ENCODE measurements around the gene RFWD3.
"Not testable (repeated sequence)": the region's sequence is repeated elsewhere in the genome, so short reads cannot be mapped to it uniquely, and the experiment has no call there.

Gene RFWD3

GRCh38 chr16:74666425-74667254, at the start of gene RFWD3:
RFWD3 (minus strand) TSS chr16:74666877; CDS start chr16:74661449, 5,428 bp downstream.
- DNase-seq: peak; percentile 99

DNA sequence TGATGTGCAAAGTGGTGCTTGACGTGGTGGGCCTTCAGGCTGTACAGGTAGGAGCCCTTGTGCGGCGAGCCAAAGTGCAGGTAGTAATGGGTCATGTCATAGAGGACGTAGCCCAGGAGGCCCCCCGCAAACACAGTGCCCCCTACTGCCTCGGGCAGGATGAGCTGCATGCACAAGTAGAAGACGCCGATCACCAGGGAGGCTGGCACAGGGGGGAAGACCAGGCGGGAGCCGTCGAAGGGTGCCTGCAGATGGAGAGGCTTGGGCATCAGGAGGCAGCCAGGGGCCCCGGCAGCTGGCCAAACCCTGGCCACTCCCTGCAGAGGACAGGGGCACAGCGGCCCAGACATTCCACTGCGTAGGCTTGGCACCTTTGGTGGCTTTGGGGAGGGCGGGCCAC, 49.7 kb upstream of the RFWD3 start:
- DNase-seq: no peak

GRCh38 chr16:74713876-74714275, 47.2 kb upstream of the RFWD3 start:
- no peak for DNase-seq

DNA sequence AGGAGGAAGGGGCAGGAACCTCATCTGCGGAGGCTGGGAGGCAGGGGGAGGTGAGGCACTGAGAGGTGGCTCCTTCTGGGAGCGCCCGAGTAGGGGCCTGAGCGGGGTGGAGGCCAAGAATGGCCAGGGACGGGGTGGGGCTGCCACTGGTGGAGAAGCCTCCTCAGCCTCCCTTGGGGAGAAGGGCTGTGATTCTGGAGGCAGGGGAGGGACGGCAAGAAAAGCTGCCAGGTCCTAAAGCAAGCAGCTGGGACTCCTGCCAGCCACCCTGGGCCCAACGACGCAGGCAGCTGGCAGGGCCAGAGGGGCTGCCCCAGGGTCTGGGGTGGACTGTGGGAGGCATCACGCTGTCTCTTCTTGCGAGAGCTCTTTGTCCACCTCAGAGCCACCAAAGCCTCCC, 46.6 kb upstream of the RFWD3 start:
- no peak for DNase-seq

GRCh38 chr16:74711938-74712337, 45.3 kb upstream of the RFWD3 start:
- DNase-seq: no peak

DNA sequence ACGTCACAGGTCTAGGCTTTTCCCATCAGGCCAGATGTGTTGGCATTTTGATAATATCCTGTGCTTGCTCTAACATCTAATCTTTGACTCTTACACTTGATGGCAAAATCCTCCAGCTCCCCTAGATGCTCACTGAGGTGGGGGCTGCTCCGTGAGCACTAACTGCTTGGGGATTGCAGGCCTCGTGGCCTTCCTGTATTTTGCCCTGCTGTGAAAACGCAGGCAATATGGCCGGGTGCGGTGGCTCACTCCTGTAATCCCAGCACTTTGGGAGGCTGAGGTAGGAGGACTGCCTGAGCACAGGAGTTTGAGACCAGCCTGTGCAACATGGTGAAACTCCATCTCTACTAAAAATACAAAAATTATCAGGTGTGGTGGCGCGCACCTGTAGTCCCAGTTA, 43.7 kb upstream of the RFWD3 start:
- no peak for DNase-seq

GRCh38 chr16:74709441-74709877, 42.8 kb upstream of the RFWD3 start:
- peak; percentile 63 to 66 for DNase-seq

GRCh38 chr16:74700438-74701225, 34.0 kb upstream of the RFWD3 start, which contains the start of gene MLKL:
MLKL (minus strand) TSS chr16:74700862; CDS start chr16:74695757, 5,105 bp downstream.
- peak; percentile 27 to 60 for DNase-seq

- DNase-seq: no peak
Measured at GRCh38 chr16:74700116-74700437, 33.4 kb upstream of the RFWD3 start.

DNA sequence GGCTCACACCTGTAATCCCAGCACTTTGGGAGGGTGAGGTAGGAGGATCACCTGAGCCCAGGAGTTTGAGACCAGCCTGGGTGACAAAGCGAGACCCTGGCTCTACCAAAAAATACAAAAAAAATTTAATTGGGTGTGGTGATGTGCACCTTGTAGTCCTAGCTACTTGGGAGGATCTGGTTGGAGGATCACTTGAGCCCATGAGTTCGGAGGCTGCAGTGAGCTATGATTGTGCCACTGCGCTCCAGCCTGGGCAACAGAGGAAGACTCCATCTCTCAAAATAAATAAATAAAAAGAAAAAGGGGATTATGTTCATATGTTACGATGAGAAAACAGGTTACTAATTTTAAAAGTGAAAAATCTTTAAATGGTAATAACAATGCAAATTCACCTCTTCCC, 33.0 kb upstream of the RFWD3 start:
- DNase-seq: no peak

- no peak for DNase-seq
Measured at GRCh38 chr16:74698222-74698621, 31.5 kb upstream of the RFWD3 start.

GRCh38 chr16:74695450-74696422, 29.1 kb upstream of the RFWD3 start:
- DNase-seq: peak; percentile 92 to 96

GRCh38 chr16:74691093-74691855, 24.6 kb upstream of the RFWD3 start:
- no peak for DNase-seq

DNA sequence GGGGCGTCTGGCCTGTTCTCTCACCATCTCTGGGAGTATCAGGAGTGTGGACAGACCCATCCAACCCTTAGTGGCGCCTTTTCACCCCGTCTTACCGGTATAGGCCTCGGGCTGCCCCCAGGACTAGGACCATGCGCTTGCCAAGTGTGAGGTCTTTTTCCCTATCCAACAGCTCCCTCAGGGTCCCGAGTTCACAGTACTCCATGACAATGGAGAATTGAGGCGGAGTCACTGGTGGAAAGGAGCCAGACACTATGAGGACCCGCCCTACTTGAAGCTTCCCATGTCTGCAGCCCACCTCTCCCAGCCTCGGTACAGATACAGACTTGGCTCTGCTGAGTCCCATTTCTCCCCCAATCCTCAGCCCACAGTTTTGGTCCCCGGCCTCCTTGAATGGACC, 15.9 kb upstream of the RFWD3 start:
- DNase-seq: no peak

DNA sequence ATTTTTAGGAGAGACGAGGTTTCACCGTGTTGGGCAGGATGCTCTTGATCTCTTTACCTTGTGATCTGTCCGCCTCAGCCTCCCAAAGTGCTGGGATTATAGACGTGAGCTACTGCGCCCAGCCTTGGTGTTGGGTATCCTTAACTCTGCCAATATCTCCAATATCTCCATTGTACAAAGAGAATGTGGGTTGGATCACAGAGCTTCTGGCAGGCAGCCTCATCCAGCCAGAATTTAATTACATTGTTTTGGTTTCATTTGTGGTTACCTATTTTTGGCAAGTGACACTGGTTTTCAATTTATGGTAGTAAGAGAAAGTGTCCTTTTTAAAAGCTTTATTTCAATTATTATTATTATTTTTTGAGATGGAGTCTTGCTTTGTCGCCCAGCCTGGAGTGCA, 14.0 kb upstream of the RFWD3 start:
- no peak for DNase-seq

DNA sequence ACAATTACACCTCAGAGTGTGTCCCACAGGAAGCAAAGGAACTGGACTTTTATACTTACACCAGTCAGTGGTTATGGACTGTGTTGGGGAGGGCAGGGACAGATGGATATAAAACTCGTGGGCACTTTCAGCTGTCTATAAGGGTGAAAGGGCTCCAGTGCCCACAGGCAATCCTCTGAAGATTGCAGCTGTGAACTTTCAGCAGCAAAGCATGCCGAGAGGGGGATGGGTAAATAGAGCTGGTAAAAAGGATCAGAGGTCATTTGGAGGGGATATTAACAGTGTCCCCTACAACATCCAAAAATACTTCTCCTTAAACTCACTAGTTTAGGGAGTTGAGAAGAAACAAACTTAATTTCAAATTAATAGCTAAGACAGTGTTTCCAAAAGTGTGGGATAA, 13.3 kb upstream of the RFWD3 start:
- DNase-seq: no peak

DNA sequence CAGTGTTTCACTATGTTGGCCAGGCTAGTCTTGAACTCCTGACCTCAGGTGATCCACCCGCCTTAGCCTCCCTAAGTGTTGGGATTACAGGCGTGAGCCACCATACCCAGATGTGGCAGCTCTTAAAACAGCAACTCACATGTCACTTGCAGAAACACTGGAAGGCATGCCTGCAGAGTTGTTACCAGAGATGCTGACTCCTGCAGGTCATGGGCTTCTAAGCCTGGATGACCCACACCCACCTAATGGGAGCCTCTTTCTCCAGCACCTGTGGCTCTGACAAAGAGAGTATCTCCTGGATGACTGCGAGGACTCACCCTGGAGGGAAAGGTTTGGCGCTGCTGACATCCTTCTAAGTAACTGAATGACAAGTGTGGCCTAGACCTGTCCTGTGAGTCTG, 11.2 kb upstream of the RFWD3 start:
- no peak for DNase-seq

- DNase-seq: no peak
Measured at GRCh38 chr16:74673876-74674275, 7.2 kb upstream of the RFWD3 start.

- not testable (repeated sequence) for DNase-seq
Measured at GRCh38 chr16:74668877-74669276, 2.2 kb upstream of the RFWD3 start.

GRCh38 chr16:74667255-74667700, 601 bp upstream of the RFWD3 start:
- DNase-seq: peak in 1 of 2 experiments; percentile 38

DNA sequence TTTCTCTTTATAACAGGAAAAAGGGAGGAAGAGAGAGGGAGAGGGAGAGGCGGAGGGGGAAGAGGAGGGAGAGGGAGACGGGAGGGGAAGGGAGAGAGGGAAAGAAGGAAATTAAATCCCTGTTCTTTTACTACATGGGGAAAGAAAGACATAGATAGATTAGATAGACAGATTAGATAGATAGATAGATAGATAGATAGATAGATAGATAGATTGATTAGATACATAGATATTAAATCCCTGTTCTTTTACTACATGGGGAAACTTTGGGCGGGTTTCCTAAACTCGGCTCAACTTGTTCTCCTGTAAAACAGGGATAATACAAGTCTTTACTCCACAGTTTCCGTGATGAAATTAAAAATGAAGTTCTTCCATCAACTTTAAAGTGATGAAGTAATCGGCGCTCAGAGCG, 661 bp downstream of the RFWD3 start:
- DNase-seq: no peak

DNA sequence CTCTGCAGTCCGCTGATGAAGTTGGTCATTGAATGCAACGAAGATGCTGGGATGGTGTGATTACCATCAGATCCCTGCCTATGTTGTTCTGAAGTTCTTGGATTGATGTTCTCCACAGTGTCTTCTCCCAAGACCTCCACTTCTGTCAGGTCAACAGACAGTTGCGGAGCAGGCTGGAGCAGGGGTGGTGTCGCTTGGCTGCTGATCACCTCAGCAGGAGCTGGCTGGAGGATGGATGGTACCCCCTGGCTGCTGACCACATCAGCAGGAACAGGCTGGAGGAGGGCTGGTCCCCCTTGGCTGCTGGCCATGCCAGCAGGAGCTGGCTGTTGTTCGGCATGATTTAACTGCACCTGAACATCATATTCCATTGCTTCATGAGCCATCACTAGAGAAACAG, 5.6 kb downstream of the RFWD3 start:
- no peak for DNase-seq

All from SHP77 (cell line).